Transverse colon (tissue), 4 donors: Measurements from ENCODE around the gene ZNF500. TPM values are rescaled to one million over a fixed set of nuclear protein-coding genes. Genes with fewer than 3 reads are reported as not detected.

ENCODE experiments used
- DNase-seq: peaks from one replicate; pipeline ENCODE4 v3.0.0-alpha.2; 2019
- H3K27ac ChIP-seq, 4 donors: fragments of 200-600 bp; sonication (generic); 2 replicates each; pipeline ENCODE4 v1.5.1; 2016 to 2018; ENCODE audit warnings: inconsistent platforms in 4 of 4
- H3K27me3 ChIP-seq: fragments of 200-600 bp; sonication (generic); 2 replicates; pipeline ENCODE4 v1.5.1; 2017; ENCODE audit warnings: inconsistent platforms
- H3K36me3 ChIP-seq, 4 donors: fragments of 200-600 bp; sonication (generic); 2 replicates each; pipeline ENCODE4 v1.5.1; 2017 to 2019; ENCODE audit warnings: inconsistent platforms in 4 of 4
- H3K4me1 ChIP-seq, 4 donors: fragments of 200-600 bp; sonication (generic); 2 replicates each; pipeline ENCODE4 v1.5.1; 2017 to 2020; ENCODE audit warnings: inconsistent platforms in 4 of 4
- H3K4me3 ChIP-seq, 4 donors: fragments of 200-600 bp; sonication (generic); 1 replicate in 1 of 4; 2 replicates in 3 of 4; pipeline versions ENCODE4 v1.5.1 to v1.6.1; 2017 to 2019; ENCODE audit warnings: inconsistent platforms in 4 of 4
- H3K9me3 ChIP-seq, 2 donors: fragments of 200-600 bp; sonication (generic); 2 replicates each; pipeline ENCODE4 v1.5.1; 2017 to 2019; ENCODE audit warnings: inconsistent platforms in 2 of 2
- EP300 ChIP-seq: sonication (generic); formaldehyde crosslinking; IDR thresholded peaks from one replicate; pipeline ENCODE4 v1.6.1; 2017; ENCODE audit warnings: antibody characterized with exemption, low read depth
- POLR2A ChIP-seq: fragments of 450-650 bp; IDR thresholded peaks from one replicate; pipeline ENCODE4 v1.6.1; 2016; ENCODE audit warnings: antibody characterized with exemption, mild to moderate bottlenecking, moderate library complexity
- POLR2AphosphoS5 ChIP-seq, 3 donors: sonication (generic); formaldehyde crosslinking; IDR thresholded peaks; one replicate each; pipeline ENCODE4 v1.6.1; 2016; ENCODE audit warnings: antibody characterized with exemption in 3 of 3
- WGBS, 2 donors: methylation state at CpG; one replicate each; pipeline ENCODE4 v1.1.5; 2018; ENCODE audit warnings: low coverage in 1 of 2; 5-methylcytosine and 5-hydroxymethylcytosine counted together
- in situ Hi-C, 4 donors: fragments of 200-750 bp; cut with MboI; loops; one replicate each; pipeline versions ENCODE4 v1.15.0 to v1.15.1; 2017; ENCODE audit warnings: low sequenced_read_pairs in 3 of 4, low pct_ligation_motif_present in 1 of 4, low pct_unique_long_range_greater_than_20kb in 1 of 4
- intact Hi-C: fragments of 100-400 bp; cut with DNase I; formaldehyde crosslinking; loops from one replicate; pipeline ENCODE4 v1.15.1; 2023; ENCODE audit warnings: low total_unique reads
- small RNA-seq, 4 donors: library from RNA; depleted of rRNA; stranded (forward); fragments of <200 nt; gene quantifications; one replicate each; pipeline ENCODE3, GENCODE V24; 2016
- total RNA-seq, 4 donors: library from RNA; depleted of rRNA; stranded (reverse); fragments of >200 nt; gene quantifications; one replicate each; pipeline ENCODE4 v1.1.0, GENCODE V29; 2016
- TF ChIP-seq, protein P1 (sequence below), 5 experiments: fragments of 200-600 bp in 3 of 5; fragments of 450-650 bp in 2 of 5; sonication (generic) in 3 of 5; IDR thresholded peaks; 1 replicate in 2 of 5; 2 replicates in 3 of 5; pipeline ENCODE4 v1.5.1; 2016 to 2017; ENCODE audit warnings: antibody characterized with exemption in 5 of 5, inconsistent platforms in 3 of 5, mild to moderate bottlenecking in 2 of 5, moderate library complexity in 1 of 5

The ZNF500 gene
- total RNA-seq, 4 donors from 2014 or later = 9.7 to 31.2 (median 11.6) TPM

DNA sequence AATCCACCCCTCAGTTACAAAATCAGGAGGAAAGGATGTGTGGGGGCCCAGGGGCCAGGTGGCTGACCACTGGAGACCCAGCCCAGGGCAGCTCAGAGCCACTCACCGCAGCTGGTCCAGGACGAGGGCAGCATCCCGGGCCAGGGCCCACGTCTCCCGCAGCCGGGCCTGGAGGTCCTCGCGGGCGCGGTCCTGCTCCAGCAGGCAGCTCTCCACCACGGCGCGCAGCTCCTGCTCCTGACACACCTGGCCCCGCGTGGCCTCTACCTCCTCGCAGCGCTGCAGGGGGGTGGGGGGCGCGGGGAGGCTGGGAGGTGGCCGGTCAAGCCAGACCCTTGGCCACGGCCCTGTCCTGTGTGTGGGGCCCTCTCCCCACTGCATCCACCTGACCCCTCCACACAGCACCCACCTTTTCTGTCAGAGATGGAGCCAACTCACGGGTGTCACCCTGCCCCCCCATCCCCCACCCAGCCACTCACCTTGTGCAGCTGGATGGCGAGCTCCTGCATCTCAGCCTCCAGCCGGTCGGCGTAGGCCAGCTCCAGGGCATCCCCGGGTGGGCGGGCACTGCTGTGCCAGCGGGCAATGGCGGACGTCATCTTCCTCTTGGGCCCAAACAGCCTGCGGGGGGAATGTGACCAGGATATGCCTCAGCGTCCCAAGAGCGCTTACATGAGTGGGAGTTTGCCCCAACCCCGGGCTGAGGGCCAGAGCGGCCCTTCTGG, 68.5 kb downstream of the ZNF500 start:
- H3K27ac ChIP-seq = no peak overlapping the region
- WGBS, 2 donors = 40 to 95% methylated on average over 1 to 16 of the region's 36 CpGs
- no peak for DNase-seq
- intact Hi-C loops (no loop called here), in situ Hi-C loops (no loop called here)
- peaks cover 7 to 33% (median 28%) of the 10 kb centered on the region in 4 donors for H3K4me1 ChIP-seq
- H3K4me3 ChIP-seq = no peak overlapping the region
- no peaks in the 10 kb centered on the region for H3K9me3 ChIP-seq
- TF ChIP-seq, protein P1, sequence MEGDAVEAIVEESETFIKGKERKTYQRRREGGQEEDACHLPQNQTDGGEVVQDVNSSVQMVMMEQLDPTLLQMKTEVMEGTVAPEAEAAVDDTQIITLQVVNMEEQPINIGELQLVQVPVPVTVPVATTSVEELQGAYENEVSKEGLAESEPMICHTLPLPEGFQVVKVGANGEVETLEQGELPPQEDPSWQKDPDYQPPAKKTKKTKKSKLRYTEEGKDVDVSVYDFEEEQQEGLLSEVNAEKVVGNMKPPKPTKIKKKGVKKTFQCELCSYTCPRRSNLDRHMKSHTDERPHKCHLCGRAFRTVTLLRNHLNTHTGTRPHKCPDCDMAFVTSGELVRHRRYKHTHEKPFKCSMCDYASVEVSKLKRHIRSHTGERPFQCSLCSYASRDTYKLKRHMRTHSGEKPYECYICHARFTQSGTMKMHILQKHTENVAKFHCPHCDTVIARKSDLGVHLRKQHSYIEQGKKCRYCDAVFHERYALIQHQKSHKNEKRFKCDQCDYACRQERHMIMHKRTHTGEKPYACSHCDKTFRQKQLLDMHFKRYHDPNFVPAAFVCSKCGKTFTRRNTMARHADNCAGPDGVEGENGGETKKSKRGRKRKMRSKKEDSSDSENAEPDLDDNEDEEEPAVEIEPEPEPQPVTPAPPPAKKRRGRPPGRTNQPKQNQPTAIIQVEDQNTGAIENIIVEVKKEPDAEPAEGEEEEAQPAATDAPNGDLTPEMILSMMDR (IDR thresholded peaks at IDR 0.05) = no peak
- no peak for TF ChIP-seq POLR2AphosphoS5 (IDR thresholded peaks at IDR 0.05)
- TF ChIP-seq EP300 = no peak
- no peak for TF ChIP-seq POLR2A
- no peaks in the 10 kb centered on the region for H3K36me3 ChIP-seq
- H3K27me3 ChIP-seq = no peaks in the 10 kb centered on the region

Small RNAs within 50 kb of the gene (small RNA-seq; reads per million reads assigned to genes)
- 0 reads per million in 4 donors for gene RF00017

Other genes starting within 250 kb of the ZNF500 start
- 10 to 100 TPM in 3 of 4 donors, 1 to 10 TPM in 1; 8.8 to 29.5 (median 19.0) TPM for gene CDIP1, start 228.4 kb downstream of the ZNF500 start, total RNA-seq
- gene C16orf96, start 210.8 kb downstream of the ZNF500 start, total RNA-seq = not detected
- gene UBALD1, start 152.3 kb downstream of the ZNF500 start, total RNA-seq = 10 to 100 TPM in 2 of 4 donors, 1 to 10 TPM in 2; 8.6 to 18.0 (median 10.5) TPM
- 100 to 1,000 TPM in 1 of 4 donors, 10 to 100 TPM in 3; 49.1 to 127 (median 79.5) TPM for gene MGRN1, start 142.3 kb downstream of the ZNF500 start, total RNA-seq
- gene NUDT16L1, start 73.6 kb downstream of the ZNF500 start, total RNA-seq = 10 to 100 TPM; 32.6 to 62.7 (median 54.3) TPM
- gene ANKS3, start 32.9 kb downstream of the ZNF500 start, total RNA-seq = 10 to 100 TPM; 14.9 to 38.4 (median 25.0) TPM
- 1 to 10 TPM in 1 of 4 donors, under 1 TPM in 2, not detected in 1; 0.55 to 2.9 (median 0.60) TPM for gene DNAAF8, start 32.6 kb downstream of the ZNF500 start, total RNA-seq
- gene SEPTIN12, start 21.2 kb upstream of the ZNF500 start, total RNA-seq = not detected
- gene SMIM22, start 28.2 kb upstream of the ZNF500 start, total RNA-seq = 100 to 1,000 TPM in 3 of 4 donors, 10 to 100 TPM in 1; 88.0 to 450 (median 252) TPM
- gene ROGDI, start 35.5 kb upstream of the ZNF500 start, total RNA-seq = 10 to 100 TPM; 28.1 to 75.2 (median 43.7) TPM
- 10 to 100 TPM; 50.2 to 88.4 (median 74.0) TPM for gene GLYR1, start 80.1 kb upstream of the ZNF500 start, total RNA-seq
- 10 to 100 TPM; 33.6 to 60.2 (median 53.0) TPM for gene UBN1, start 80.3 kb upstream of the ZNF500 start, total RNA-seq
- 10 to 100 TPM; 13.5 to 28.8 (median 22.8) TPM for gene PPL, start 170.0 kb upstream of the ZNF500 start, total RNA-seq
- gene SEC14L5, start 191.2 kb upstream of the ZNF500 start, total RNA-seq = 1 to 10 TPM in 1 of 4 donors, under 1 TPM in 3; 0.32 to 6.2 (median 0.53) TPM